Smooth muscle cell (in vitro differentiated cells): ENCODE measurements around the gene LBH. TPM values are rescaled to one million over a fixed set of nuclear protein-coding genes. Genes with fewer than 3 reads are reported as not detected.
A peak's percentile ranks its signal among the peaks of the same experiment; 100 is the strongest.

ENCODE experiments used
- DNase-seq: peaks from one replicate; lab custom pipeline; 2025; ENCODE audit not compliant: unreplicated experiment; lab: John Stamatoyannopoulos, UW
- H2AFZ ChIP-seq: fragments of 200-600 bp; sonication (generic); 2 replicates; pipeline ENCODE4 v1.6.0; 2016; ENCODE audit warnings: antibody characterized with exemption, low read depth, mild to moderate bottlenecking
- H3F3A ChIP-seq: fragments of 200-600 bp; sonication (generic); 2 replicates; pipeline ENCODE4 v1.6.0; 2017; ENCODE audit warnings: antibody characterized with exemption, low read depth
- H3K27ac ChIP-seq: fragments of 200-600 bp; sonication (generic); 2 replicates; pipeline ENCODE4 v1.5.1; 2016; ENCODE audit warnings: low read depth, mild to moderate bottlenecking
- H3K27me3 ChIP-seq: fragments of 200-600 bp; sonication (generic); 2 replicates; pipeline ENCODE4 v1.6.1; 2016; ENCODE audit warnings: low read depth, mild to moderate bottlenecking
- H3K36me3 ChIP-seq: fragments of 200-600 bp; sonication (generic); 2 replicates; pipeline ENCODE4 v1.5.1; 2016; ENCODE audit warnings: low read depth
- H3K4me1 ChIP-seq: fragments of 200-600 bp; sonication (generic); 2 replicates; pipeline ENCODE4 v1.5.1; 2016; ENCODE audit warnings: low read depth
- H3K4me2 ChIP-seq: fragments of 200-600 bp; sonication (generic); 2 replicates; pipeline ENCODE4 v1.6.0; 2016; ENCODE audit warnings: mild to moderate bottlenecking
- H3K4me3 ChIP-seq: fragments of 200-600 bp; sonication (generic); 2 replicates; pipeline ENCODE4 v1.5.1; 2016; ENCODE audit warnings: mild to moderate bottlenecking
- H3K79me2 ChIP-seq: fragments of 200-600 bp; sonication (generic); 2 replicates; pipeline ENCODE4 v1.6.0; 2016; ENCODE audit warnings: low read depth, mild to moderate bottlenecking
- H3K9ac ChIP-seq: fragments of 200-600 bp; sonication (generic); 2 replicates; pipeline ENCODE4 v1.6.0; 2016; ENCODE audit warnings: low read depth
- H3K9me3 ChIP-seq: fragments of 200-600 bp; sonication (generic); replicated peaks from 2 replicates; pipeline ENCODE4 v1.5.1; 2016; ENCODE audit warnings: low read depth
- H4K20me1 ChIP-seq: fragments of 200-600 bp; sonication (generic); 2 replicates; pipeline ENCODE4 v1.6.0; 2016; ENCODE audit warnings: low read depth
- CTCF ChIP-seq: fragments of 200-600 bp; sonication (generic); IDR thresholded peaks from 2 replicates; pipeline ENCODE4 v1.5.1; 2017; ENCODE audit warnings: borderline replicate concordance, mild to moderate bottlenecking, antibody characterized with exemption; ENCODE audit not compliant: insufficient read depth, poor library complexity, severe bottlenecking
- whole genome bisulfite sequencing: methylation state at CpG from one replicate; pipeline ENCODE4 v1.1.7; 2016; ENCODE audit warnings: low lambda C conversion rate; 5-methylcytosine and 5-hydroxymethylcytosine counted together
- polyA plus RNA-seq: library from polyadenylated mRNA; unstranded; fragments of >200 nt; fragmentation: Nextera tagmentation; extraction: Ambion mirVana; gene quantifications from 2 replicates; pipeline ENCODE4 v1.2.1, GENCODE V29; 2016
- total RNA-seq: library from RNA; depleted of rRNA; stranded (reverse); fragments of >200 nt; gene quantifications from 2 replicates; pipeline ENCODE4 v1.2.3, GENCODE V29; 2014

Gene LBH
- total and polyA plus RNA-seq, 2 experiments from 2014 or later: 31.0 to 35.2 TPM

- Histone ChIP-seq H3K27me3 (peaks cover 7% of the 10 kb centered on the region), H3K27ac (no peak overlapping the region), H3K9ac (no peak overlapping the region), H3K79me2 (no peaks in the 10 kb centered on the region), H3K4me2 (no peak overlapping the region), H2AFZ (no peak overlapping the region), H4K20me1 (no peaks in the 10 kb centered on the region), H3K4me3 (no peak overlapping the region), H3K9me3 (no peaks in the 10 kb centered on the region), H3F3A (no peaks in the 10 kb centered on the region), H3K4me1 (no peaks in the 10 kb centered on the region), H3K36me3 (no peaks in the 10 kb centered on the region)
- TF ChIP-seq CTCF: no peak
- 85% methylated on average over 1 of the region's 1 CpG for WGBS
- DNase-seq: no peak
These were observed 25.9 kb upstream of the LBH start for GRCh38 chr2:30205456-30205855.

GRCh38 chr2:30206461-30207430 is 24.6 kb upstream of the LBH start:
- Histone ChIP-seq H3K27ac (no peak overlapping the region), H3K36me3 (no peaks in the 10 kb centered on the region), H3K27me3 (peaks cover 7% of the 10 kb centered on the region), H4K20me1 (no peaks in the 10 kb centered on the region), H2AFZ (no peak overlapping the region), H3K4me1 (no peaks in the 10 kb centered on the region), H3K4me3 (no peak overlapping the region), H3K9ac (no peak overlapping the region), H3K4me2 (no peak overlapping the region), H3K9me3 (no peaks in the 10 kb centered on the region), H3K79me2 (no peaks in the 10 kb centered on the region), H3F3A (no peaks in the 10 kb centered on the region)
- no peak for DNase-seq
- TF ChIP-seq CTCF: no peak
- 78% methylated on average over 9 of the region's 9 CpGs for WGBS

- Histone ChIP-seq H3F3A (no peaks in the 10 kb centered on the region), H3K27ac (no peak overlapping the region), H3K27me3 (peaks cover 7% of the 10 kb centered on the region), H3K4me3 (no peak overlapping the region), H3K4me2 (no peak overlapping the region), H4K20me1 (no peaks in the 10 kb centered on the region), H3K79me2 (no peaks in the 10 kb centered on the region), H3K9me3 (no peaks in the 10 kb centered on the region), H3K36me3 (no peaks in the 10 kb centered on the region), H3K9ac (no peak overlapping the region), H2AFZ (no peak overlapping the region), H3K4me1 (no peaks in the 10 kb centered on the region)
- no peak for DNase-seq
- WGBS: 0% methylated on average over 2 of the region's 2 CpGs
- peak; percentile 88 for TF ChIP-seq CTCF
These were observed 22.9 kb upstream of the LBH start for GRCh38 chr2:30208453-30208852.
